ENCODE measurements around the gene FOS.
A peak's percentile ranks its signal among the peaks of the same experiment; 100 is the strongest.

The FOS gene

GRCh38 chr14:75318353-75318752 lies 39.7 kb downstream of the FOS start:
- no peak for DNase-seq (ENCODE audit: low spot score)

GRCh38 chr14:75319021-75319420 lies 40.4 kb downstream of the FOS start:
- no peak for DNase-seq (ENCODE audit: low spot score)

- DNase-seq (ENCODE audit: low spot score): no peak
These were observed 41.6 kb downstream of the FOS start for GRCh38 chr14:75320196-75320595.

- DNase-seq (ENCODE audit: low spot score): no peak
These were observed 44.1 kb downstream of the FOS start for GRCh38 chr14:75322746-75323145.

GRCh38 chr14:75323571-75323970 lies 44.9 kb downstream of the FOS start:
- peak; percentile 61 for DNase-seq (ENCODE audit: low spot score)

GRCh38 chr14:75328558-75329155 lies 50.0 kb downstream of the FOS start:
- DNase-seq (ENCODE audit: low spot score): no peak

- no peak for DNase-seq (ENCODE audit: low spot score)
These were observed 50.7 kb downstream of the FOS start for GRCh38 chr14:75329369-75329768.

DNA sequence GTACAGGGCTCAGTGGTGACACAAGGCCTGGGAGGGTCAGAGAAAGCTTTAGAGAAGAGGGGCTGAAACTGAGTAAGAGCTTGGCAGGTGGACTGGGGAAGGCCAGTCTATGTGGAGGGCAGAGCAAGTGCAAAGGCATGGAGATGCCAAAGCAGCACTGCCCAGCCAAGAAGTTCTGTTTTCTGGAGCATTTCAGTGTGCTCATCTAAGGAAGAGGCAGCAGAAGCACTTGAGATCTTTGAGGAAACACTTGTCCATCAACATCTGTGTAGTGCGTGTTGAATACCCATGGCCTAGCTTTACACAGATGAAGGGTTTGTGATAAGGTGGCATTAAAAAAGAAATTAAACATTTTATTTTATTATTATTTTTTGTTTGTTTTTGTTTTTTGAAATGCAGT lies 52.8 kb downstream of the FOS start:
- DNase-seq (ENCODE audit: low spot score): no peak
